CD4-positive, alpha-beta T cell treated with Interleukin-12 subunit alpha and Interleukin-12 subunit beta, for 1 hour (primary cell): ENCODE measurements around the gene FAN1.
"Not testable (repeated sequence)": the region's sequence is repeated elsewhere in the genome, so short reads cannot be mapped to it uniquely, and the experiment has no call there.

ENCODE experiments used
- DNase-seq: peaks from one replicate; pipeline ENCODE4 v3.0.0-alpha.2; 2020

Gene FAN1

DNA sequence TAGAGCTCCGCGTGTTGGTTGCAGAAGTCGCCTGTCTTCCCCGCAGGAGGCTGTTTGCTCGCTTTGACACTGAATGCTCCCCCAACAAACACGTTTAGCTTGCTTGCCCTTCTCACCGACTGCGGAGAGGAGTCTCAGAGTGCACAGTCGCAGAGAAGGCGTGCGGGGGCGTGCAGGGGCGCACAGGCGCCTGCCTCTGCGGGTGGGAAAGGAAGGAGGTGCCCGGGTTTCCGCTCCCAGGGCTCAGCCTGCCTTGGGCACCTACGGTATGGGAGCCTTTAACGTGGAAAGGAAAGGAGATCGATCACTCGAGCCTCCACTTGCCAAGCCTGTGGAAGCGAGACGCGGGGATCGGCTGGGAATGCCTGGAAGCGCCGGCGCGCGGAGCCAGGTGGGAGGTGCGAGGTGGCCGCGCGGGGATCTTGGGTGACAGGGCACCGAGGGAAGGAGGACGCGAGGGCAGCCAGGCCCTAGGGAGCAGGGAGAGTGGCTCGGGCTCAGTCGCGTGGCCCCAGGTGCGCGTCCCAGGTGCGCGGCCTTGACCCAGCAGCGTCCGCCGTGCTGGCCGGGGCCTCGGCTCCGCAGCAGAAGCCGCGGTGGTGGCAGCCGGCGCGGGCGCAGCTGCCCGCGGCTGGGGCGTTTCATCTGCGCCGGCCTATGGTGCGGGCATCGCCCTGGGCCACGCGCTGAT is at the start of gene FAN1:
TSS of gene FAN1 (plus strand) at position 419 of the 691 bp plus-strand sequence. CDS start 749 bp downstream, outside the sequence.
- DNase-seq = peak; percentile 74

DNA sequence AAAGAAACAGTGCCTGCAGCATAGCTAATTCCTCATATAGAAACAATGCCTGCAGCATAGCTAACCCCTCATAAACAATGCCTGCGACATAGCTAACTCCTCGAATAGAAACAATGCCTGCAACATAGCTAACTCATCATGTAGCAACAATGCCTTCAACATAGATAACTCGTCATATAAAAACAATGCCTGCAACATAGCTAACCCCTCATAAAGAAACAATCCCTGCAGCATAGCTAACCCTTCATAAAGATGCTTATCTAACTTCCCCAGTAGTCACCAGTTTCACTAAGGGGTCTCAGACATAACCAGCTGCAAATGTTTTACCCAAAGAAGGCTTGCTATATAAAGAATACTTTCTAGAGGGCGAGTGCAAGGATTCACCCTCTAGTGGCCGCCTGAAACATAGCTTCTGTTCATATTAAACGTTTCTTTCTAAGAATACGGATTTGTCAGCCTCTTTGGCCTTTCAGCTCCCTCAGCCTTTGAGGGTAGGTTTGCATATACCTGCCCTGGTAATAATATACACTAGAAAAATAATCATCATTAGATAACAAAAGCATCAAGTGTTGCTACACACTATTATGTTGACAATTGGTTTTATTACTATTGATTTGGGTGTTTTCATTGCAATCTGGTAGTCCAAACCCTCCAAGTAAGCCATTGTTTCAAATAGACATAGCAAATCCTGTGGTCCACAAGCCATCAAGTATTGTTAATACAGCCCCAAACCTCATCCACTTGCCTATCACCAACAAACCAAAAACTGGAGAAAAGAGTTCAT is 44.4 kb upstream of the FAN1 start:
- DNase-seq = peak; percentile 42

DNA sequence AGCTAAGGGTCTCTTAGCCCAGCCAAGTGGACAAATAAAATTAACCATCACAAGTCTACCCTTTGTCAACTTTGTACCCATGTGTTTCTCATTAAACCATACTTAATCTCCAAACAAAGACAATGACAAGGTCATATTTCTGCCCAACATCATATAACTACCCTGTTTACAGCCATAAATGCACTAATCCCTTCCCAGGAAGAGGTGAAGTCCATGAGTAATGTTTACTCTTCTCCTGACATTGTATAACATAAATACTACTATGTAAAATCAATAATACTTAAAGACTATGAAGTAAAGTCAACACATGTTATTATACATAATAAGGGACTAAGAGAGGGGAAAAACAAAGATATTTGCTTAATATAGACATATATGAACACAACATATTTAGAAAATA is 38.5 kb upstream of the FAN1 start:
- no peak for DNase-seq

DNA sequence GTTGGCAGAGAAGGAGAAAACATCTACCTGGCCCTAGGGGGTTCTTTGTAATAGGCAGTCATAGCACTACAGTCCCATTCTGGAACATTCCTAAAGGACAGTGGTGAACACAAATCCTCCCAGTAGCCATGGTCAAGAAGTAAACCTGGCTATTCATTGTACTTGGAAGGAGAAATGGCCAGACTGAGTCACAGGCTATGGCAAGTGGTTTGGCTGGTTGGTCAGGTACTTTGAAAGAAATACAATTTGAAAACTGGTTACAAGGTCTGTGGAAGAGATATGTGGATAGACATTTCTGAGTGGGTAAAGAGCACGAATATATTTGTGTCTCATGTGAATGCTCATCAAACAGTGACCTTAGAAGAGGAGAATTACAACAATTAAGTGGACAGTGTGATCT is 33.0 kb upstream of the FAN1 start:
- DNase-seq = no peak

- no peak for DNase-seq
Measured at GRCh38 chr15:30872341-30872748, 31.4 kb upstream of the FAN1 start.

DNA sequence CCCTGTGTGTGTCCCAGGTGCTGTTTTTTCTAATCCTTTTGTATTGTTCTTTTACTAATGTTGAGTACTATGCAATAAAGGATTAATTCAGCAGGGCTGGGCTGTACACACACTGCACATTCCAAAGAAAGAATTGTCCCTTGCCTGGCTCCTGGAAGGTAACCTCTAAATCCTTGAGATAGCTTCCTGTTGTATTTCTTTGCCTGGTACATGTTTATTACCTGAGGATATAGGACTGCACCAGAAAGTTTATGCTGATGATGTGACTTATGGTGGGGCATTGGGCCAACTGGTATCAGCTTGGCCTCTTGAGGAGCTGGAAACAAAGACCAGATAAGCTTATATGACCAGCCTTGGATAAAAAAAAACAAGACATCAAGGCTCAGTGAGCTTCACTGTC is 26.6 kb upstream of the FAN1 start:
- DNase-seq = no peak

DNA sequence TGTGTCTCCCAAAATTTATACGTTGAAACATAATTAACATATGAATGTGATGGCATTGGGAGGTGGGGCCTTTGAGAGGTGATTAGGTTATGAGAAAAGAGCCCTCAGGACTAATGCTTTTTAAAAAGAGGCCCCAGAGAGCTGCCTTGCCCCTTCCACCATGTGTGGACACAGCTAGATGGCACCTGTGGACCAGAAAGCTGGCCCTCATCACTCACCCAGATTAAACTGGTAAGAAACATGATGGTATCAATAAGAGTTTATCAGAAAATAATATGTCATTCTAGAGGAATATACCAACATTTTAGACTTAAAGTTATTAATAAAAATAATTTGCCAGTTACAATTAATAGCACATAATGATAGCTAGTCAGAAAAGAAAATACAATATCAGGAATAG is 25.2 kb upstream of the FAN1 start:
- no peak for DNase-seq

DNA sequence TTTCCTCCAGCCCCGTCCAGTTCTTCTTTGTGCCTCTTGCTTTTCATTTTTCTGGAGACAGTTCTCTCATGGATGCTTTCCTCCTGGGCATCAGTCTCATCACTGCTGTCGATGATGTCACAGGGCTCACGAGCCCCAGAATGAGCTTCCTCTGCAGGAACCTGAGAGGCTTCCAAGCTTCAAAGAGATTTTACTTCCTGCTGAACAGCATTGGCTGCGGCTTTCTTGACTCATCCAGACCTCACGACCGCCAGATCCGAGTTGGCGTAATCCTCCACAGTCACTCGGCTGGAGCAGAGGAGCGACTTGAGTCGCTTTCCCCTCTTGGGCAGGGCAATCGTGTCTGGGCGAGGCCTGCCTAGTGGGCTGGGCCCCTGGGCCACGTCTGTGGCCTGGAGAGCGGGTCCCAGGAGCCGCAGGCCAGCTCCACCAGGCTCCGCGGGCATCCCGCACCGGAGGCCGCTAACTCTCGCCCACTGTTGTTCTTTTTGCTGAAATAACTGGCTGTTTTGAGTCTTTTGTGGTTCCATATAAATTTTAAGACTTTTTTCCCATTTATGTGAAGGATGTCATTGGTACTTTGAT is 20.8 kb upstream of the FAN1 start:
- DNase-seq = no peak

- DNase-seq = not testable (repeated sequence)
Measured at GRCh38 chr15:30883666-30884065, 20.0 kb upstream of the FAN1 start.

GRCh38 chr15:30885814-30886213 is 17.9 kb upstream of the FAN1 start:
- DNase-seq = no peak

DNA sequence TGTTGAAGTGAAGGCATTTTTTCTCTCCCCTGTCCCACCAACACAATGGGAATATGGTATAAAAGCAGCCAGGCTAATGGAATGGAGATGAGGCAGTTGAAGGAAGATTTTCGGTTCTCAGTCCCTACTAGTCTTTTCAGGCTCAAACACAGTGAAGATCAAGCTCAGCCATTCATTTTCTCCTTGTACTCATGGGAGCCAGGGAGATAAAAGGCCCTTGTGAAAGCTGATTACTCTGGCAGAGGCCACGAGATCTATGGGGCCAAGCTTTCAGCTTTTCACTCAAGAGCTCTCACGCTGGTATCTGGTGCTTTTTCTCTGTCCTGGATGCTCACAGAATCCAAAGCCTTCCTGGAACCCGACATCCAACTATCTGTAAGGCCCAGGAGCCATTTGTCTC is 14.5 kb upstream of the FAN1 start:
- no peak for DNase-seq

GRCh38 chr15:30895461-30896210 is 8.1 kb upstream of the FAN1 start:
- DNase-seq = no peak

DNA sequence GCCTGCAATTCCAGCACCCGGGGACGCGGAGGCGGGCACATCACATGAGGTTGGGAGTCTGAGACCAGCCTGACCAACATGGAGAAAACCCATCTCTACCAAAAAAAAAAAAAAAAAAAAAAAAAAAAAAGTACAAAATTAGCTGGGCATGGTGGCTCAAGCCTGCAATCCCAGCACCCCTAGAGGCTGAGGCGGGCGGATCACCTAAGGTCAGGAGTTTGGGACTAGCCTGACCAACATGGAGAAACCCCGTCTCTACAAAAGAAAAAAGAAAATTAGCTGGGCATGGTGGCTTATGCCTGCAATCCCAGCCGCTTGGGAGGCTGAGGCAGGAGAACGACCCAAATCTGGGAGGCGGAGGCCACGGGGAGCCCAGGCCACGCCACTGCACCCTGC is 7.5 kb upstream of the FAN1 start:
- DNase-seq = no peak

DNA sequence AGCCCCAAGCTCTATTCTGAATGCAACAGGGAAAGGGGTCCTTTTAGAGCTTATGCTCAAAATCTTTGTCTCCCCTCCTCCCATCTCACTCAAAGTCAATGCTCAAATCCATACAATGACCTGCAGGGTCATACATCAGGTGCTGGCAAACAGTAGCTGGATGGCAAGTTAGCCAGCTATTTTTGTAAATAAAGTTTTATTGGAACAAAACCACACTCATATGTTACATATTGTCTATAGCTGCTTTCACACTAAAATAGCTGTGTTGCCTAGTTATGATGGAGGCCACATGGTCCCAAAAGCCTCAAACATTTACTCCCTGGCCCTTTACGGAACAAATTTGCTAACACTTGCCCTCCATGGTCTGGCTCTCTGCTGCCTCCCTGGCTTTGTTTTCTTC is 1.8 kb upstream of the FAN1 start:
- DNase-seq = no peak

DNA sequence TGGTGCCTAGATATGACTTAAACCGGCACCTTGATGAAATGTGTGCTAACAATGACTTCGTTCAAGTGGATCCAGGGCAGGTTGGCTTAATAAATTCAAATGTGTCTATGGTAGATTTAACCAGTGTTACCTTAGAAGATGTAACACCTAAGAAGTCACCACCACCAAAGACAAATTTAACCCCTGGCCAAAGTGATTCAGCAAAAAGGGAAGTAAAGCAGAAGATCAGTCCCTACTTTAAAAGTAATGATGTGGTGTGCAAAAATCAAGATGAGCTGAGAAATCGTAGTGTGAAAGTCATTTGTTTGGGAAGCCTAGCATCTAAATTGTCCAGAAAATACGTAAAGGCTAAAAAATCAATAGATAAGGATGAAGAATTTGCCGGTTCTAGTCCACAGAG is 1.1 kb downstream of the FAN1 start:
- DNase-seq = no peak

DNA sequence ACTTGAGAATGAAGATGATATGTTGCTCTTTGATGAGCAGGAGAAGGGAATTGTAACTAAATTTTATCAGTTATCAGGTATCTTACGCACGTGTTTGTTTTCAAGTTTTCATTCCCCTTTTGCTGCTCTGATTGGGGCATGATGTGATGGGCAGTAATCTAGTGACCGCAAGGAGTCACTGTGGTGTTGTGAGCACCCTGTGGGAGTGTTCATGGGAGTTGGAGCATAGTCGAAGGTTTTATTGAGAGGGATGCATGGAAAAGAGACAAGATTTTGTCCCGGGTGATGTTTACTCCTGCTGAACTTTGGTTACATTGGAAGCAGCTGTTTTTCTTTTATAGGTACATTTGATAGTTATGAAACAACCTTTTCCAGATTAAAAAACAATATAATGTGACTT is 2.1 kb downstream of the FAN1 start:
- no peak for DNase-seq

DNA sequence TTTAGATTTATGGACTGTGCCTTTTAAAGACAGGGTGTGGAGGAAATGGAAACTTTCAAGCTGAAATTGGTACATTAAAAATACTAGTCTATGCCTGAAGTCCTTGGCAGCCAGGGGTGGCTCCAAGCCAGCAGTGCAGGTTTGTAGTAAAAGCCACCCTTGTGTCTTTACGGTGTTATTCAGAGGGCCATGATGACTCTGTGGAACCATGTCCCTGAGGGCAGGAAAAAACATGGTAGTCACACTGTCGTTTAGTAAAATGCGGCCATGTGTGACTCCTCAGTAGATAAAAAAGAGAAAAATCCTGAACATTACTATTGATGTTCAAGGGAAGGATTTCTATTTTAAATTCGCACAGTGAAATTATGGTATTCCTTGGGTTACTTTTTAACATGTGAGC is 2.7 kb downstream of the FAN1 start:
- DNase-seq = no peak

DNA sequence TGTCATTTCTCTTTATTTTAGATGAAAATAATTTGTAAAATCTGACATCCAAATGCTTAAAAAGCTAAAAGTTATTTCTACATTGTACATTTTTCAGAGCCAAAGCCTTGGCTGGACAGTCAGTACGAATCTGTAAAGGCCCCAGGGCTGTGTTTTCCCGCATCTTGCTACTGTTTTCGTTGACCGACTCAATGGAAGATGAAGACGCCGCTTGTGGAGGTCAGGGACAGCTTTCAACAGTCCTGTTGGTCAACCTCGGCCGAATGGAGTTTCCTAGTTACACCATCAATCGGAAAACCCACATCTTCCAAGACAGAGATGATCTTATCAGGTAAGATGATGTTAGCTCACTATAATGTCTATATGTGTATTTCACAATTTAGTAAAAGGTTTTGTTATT is 10.0 kb downstream of the FAN1 start:
- no peak for DNase-seq

GRCh38 chr15:30917013-30917412 is 13.3 kb downstream of the FAN1 start:
- no peak for DNase-seq

DNA sequence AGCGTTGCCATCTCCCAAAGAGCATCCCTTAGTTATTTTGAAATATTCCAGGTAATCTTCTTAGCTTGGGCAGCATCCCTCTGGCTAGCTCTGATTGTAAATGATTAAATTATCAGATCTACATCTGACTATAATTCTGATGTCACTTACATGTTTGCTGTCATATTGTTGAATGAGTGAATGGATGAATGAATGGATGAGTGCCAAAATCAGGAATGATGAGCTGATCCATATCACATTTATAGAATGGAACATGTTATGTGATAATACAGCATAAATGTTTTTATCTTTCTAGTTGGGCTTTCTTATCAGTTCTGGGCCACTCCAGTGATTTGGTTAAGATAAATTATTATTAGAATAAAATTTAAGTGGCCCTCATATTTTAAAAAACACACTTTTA is 14.0 kb downstream of the FAN1 start:
- no peak for DNase-seq

GRCh38 chr15:30918366-30918765 is 14.7 kb downstream of the FAN1 start:
- no peak for DNase-seq

- DNase-seq = no peak
Measured at GRCh38 chr15:30919877-30920550, 16.3 kb downstream of the FAN1 start.

- DNase-seq = no peak
Measured at GRCh38 chr15:30921106-30921505, 17.4 kb downstream of the FAN1 start.
